BLaER1 (cell line): ENCODE data around the gene TMEM87B.
A peak's percentile ranks its signal among the peaks of the same experiment; 100 is the strongest.

ENCODE experiments used
- H3K27ac ChIP-seq: shearing (Covaris generic); formaldehyde crosslinking; 2 replicates; pipeline ENCODE4 v1.8.1; 2022
- H3K27me3 ChIP-seq: shearing (Covaris generic); formaldehyde crosslinking; 2 replicates; pipeline ENCODE4 v1.8.1; 2022
- H3K36me3 ChIP-seq: shearing (Covaris generic); formaldehyde crosslinking; 2 replicates; pipeline ENCODE4 v1.8.1; 2022
- H3K4me1 ChIP-seq: shearing (Covaris generic); formaldehyde crosslinking; 2 replicates; pipeline ENCODE4 v1.8.1; 2022
- H3K4me2 ChIP-seq: shearing (Covaris generic); formaldehyde crosslinking; 2 replicates; pipeline ENCODE4 v1.8.1; 2022
- H3K4me3 ChIP-seq: shearing (Covaris generic); formaldehyde crosslinking; 2 replicates; pipeline ENCODE4 v1.8.1; 2022
- H3K9ac ChIP-seq: shearing (Covaris generic); formaldehyde crosslinking; 2 replicates; pipeline ENCODE4 v1.8.1; 2022
- H3K9me3 ChIP-seq: shearing (Covaris generic); formaldehyde crosslinking; 2 replicates; pipeline ENCODE4 v1.8.1; 2022
- H4K20me1 ChIP-seq: shearing (Covaris generic); formaldehyde crosslinking; 2 replicates; pipeline ENCODE4 v1.8.1; 2022
- Cebpa-rat ChIP-seq: shearing (Covaris generic); IDR thresholded peaks from 2 replicates; pipeline ENCODE4 v1.8.1; 2022

TMEM87B gene, protein sequence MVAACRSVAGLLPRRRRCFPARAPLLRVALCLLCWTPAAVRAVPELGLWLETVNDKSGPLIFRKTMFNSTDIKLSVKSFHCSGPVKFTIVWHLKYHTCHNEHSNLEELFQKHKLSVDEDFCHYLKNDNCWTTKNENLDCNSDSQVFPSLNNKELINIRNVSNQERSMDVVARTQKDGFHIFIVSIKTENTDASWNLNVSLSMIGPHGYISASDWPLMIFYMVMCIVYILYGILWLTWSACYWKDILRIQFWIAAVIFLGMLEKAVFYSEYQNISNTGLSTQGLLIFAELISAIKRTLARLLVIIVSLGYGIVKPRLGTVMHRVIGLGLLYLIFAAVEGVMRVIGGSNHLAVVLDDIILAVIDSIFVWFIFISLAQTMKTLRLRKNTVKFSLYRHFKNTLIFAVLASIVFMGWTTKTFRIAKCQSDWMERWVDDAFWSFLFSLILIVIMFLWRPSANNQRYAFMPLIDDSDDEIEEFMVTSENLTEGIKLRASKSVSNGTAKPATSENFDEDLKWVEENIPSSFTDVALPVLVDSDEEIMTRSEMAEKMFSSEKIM

DNA sequence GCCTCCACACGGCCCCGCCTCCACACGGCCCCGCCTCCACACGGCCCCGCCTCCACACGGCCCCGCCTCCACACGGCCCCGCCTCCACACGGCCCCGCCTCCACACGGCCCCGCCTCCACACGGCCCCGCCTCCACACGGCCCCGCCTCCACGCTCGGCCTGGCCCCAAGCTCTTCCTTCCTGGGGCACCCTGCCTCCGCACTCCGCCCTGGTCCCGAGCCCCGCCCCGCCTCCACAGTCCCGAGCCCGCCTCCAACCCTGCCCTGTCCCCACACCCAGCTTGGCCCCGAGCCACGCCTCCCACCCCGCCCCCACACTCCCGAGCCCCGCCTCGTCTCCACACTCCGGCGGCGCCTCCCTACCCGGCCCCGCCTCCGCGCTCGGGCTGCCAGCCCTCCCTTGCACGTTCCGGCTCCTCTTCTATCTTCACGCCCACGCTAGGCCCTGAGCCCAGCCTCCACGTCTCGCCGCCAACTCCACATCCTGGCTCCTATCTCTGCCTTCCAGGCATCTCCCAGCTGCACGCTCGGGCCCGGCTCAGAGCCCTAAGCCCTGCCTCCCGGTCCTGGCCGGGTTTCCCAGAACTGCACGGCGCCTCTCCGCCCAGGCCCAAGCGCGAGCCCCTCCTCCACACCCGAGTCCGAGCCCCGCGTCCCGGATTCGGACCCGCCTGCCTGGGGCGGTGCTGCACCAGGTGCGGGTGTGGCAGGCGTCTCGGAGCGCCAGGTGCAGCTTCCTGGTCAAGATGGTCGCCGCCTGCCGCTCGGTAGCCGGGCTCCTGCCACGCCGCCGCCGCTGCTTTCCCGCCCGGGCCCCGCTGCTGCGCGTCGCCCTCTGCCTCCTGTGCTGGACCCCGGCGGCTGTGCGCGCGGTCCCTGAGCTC lies at the start of gene TMEM87B:
Gene TMEM87B (plus strand): TSS at position 423 of the 883 bp plus-strand sequence. CDS start 323 bp downstream, at position 746.
- Histone ChIP-seq H3K4me1 (peaks cover 28% of the 10 kb centered on the region), H3K9me3 (no peaks in the 10 kb centered on the region), H3K36me3 (peaks cover 11% of the 10 kb centered on the region), H3K4me3 (peak within 1 kb of the TSS; percentile 82), H3K9ac (peak within 1 kb of the TSS; percentile 85), H4K20me1 (peaks cover 7% of the 10 kb centered on the region; the same call in 1 of the 2 replicates), H3K27me3 (no peaks in the 10 kb centered on the region), H3K4me2 (peak within 1 kb of the TSS; percentile 91), H3K27ac (peak within 1 kb of the TSS; percentile 86)
- no peak for TF ChIP-seq Cebpa-rat

DNA sequence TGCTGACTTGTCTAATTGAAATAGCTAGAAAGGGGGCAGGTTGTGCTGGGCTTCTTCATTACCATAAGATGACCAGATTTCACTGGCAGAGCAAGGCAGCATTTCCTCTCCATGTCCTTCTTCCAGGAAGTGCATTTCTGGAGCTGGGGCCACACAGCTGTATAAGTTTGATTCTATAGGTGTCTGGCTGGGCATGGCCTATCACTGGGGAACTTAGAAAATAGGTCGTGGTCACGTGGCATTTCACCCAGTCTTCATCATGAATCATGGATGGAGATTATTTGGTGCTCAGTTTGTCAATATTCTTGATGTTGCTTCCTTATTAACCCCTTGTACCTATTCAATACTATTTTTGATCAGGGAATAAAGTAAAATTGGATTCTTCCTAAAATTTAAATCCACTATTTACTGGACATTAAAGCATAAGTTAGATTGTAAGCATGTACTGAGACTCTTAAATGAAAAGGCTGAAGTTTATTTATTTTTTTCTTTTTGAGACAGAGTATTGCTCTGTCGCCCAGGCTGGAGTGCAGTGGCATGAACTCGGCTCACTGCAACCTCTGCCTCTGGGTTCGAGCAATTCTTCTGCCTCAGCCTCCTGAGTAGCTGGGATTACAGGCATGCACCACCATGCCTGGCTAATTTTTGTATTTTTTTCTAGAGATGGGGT lies 49.5 kb upstream of the TMEM87B start:
- no peak overlapping the region for H3K9ac ChIP-seq
- no peaks in the 10 kb centered on the region for H3K27me3 ChIP-seq
- no peaks in the 10 kb centered on the region for H3K9me3 ChIP-seq
- H3K36me3 ChIP-seq, result no peaks in the 10 kb centered on the region
- H3K4me3 ChIP-seq, result no peak overlapping the region
- H3K27ac ChIP-seq, result no peak overlapping the region
- H4K20me1 ChIP-seq, result no peaks in the 10 kb centered on the region
- peaks cover 19% of the 10 kb centered on the region for H3K4me1 ChIP-seq
- no peak for TF ChIP-seq Cebpa-rat
- H3K4me2 ChIP-seq, result 0 out of 2 replicates have a peak overlapping the region, but pooled peaks have one; percentile 11

DNA sequence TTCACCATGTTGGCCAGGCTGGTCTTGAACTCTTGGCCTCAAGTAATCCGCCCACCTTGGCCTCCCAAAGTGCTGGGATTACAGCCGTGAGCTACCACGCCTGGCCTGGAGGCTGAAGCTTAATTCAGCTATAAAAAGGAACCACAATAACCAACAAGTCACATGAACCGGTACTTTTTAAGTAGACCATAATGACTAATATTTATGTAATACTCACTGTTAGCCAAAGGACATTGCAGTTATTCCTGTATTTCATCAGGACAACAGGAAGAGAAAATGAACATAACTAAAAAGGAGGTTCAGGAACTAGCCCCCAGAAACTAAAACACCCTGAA lies 49.0 kb upstream of the TMEM87B start:
- H3K27ac ChIP-seq, result no peak overlapping the region
- H4K20me1 ChIP-seq, result no peaks in the 10 kb centered on the region
- no peaks in the 10 kb centered on the region for H3K9me3 ChIP-seq
- no peak for TF ChIP-seq Cebpa-rat
- no peak overlapping the region for H3K4me2 ChIP-seq
- H3K27me3 ChIP-seq, result no peaks in the 10 kb centered on the region
- H3K4me1 ChIP-seq, result peaks cover 19% of the 10 kb centered on the region
- H3K9ac ChIP-seq, result no peak overlapping the region
- H3K36me3 ChIP-seq, result no peaks in the 10 kb centered on the region
- H3K4me3 ChIP-seq, result no peak overlapping the region

DNA sequence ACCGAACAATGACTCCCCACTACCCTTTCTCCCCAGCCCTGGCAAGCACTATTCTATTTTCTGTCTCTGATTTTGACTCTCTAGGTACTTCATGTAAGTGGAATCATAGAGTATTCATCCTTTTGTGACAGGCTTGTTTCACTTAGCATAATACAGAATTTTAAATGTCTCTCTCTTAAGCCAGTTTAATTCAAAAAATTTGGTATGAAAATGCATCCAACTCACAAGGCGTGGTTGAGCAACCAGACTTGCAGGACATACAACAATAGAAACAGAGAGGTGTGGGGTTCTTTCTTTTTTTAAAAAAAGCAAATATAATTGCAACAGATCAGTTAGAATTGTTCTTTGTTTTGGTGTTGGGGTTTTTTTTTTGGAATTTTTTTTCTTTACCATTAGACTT lies 47.6 kb upstream of the TMEM87B start:
- TF ChIP-seq Cebpa-rat, result no peak
- no peaks in the 10 kb centered on the region for H3K36me3 ChIP-seq
- H3K27me3 ChIP-seq, result no peaks in the 10 kb centered on the region
- no peaks in the 10 kb centered on the region for H3K9me3 ChIP-seq
- no peak overlapping the region for H3K9ac ChIP-seq
- no peak overlapping the region for H3K27ac ChIP-seq
- H3K4me3 ChIP-seq, result no peak overlapping the region
- no peak overlapping the region for H3K4me2 ChIP-seq
- peaks cover 19% of the 10 kb centered on the region for H3K4me1 ChIP-seq
- H4K20me1 ChIP-seq, result no peaks in the 10 kb centered on the region

DNA sequence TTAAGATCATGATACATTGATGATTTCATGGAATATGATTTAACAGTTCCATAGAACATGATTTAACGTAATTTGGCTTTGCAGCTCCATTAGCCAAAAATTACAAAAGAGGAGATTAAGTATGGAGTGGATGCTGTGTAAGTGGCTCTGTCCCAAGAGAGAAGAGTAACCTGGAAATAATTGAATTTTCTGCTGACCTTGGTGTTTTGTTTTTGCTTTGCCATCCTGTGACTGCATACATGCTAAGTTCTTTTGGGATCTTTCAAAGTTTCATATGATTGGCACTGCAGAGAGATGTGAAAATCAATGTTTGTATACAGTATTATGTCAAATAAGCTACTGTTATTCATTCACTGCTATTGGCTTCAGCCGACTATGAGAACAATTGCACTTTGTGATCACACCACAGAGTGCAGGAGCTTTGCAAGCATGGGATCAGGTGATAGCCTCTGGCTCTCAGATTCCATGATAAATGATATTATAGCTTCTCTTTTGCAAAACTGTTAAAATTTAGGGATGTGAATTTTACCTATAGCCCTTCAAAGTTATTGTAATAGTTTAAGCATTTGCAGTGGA lies 46.1 kb upstream of the TMEM87B start:
- H3K4me3 ChIP-seq, result no peak overlapping the region
- H3K9me3 ChIP-seq, result no peaks in the 10 kb centered on the region
- H3K27ac ChIP-seq, result no peak overlapping the region
- H3K4me1 ChIP-seq, result peaks cover 15% of the 10 kb centered on the region
- no peak overlapping the region for H3K4me2 ChIP-seq
- no peak for TF ChIP-seq Cebpa-rat
- H3K27me3 ChIP-seq, result no peaks in the 10 kb centered on the region
- no peak overlapping the region for H3K9ac ChIP-seq
- no peaks in the 10 kb centered on the region for H3K36me3 ChIP-seq
- no peaks in the 10 kb centered on the region for H4K20me1 ChIP-seq

DNA sequence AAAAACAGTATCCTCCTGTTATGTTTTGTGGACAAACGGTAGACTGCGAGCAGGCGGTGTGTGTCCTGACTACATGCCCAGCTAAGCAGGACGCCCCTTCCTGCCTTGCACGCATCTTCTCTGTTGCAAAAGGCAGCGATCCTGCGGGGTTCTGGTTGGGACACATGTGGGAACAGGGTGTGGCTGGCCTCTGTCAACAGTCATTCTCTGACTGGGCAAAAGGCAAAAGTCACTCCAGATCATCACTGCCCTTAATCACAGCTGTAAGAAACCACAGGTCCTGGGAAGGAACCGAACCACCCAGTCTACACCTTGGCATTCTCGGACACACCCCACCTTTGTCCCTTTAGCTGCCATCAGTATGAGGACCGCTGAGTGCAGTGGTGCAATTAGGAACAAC lies 44.3 kb upstream of the TMEM87B start:
- H3K9ac ChIP-seq, result no peak overlapping the region
- no peaks in the 10 kb centered on the region for H3K9me3 ChIP-seq
- H3K36me3 ChIP-seq, result no peaks in the 10 kb centered on the region
- H3K4me3 ChIP-seq, result no peak overlapping the region
- no peaks in the 10 kb centered on the region for H4K20me1 ChIP-seq
- H3K27ac ChIP-seq, result no peak overlapping the region
- no peak overlapping the region for H3K4me2 ChIP-seq
- H3K27me3 ChIP-seq, result no peaks in the 10 kb centered on the region
- H3K4me1 ChIP-seq, result no peaks in the 10 kb centered on the region
- no peak for TF ChIP-seq Cebpa-rat

DNA sequence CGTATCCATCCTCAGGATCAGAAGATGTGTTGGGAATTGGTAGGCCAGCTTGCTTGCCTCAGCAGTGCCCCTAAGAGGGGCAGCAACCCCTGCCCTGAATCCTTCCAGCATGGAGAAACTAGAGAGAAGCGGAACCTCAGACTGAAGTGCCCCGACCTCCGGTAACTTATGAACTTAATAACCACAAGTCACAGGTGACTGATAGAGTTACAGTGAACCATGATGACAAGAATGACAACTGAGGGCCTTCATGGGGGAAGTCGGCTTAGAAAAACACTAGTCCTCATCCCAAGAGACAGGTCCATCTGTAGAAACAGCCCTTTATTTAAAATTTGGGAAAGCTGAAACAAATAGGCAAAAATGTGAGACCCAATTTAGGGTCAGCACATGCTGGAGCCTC lies 42.5 kb upstream of the TMEM87B start:
- no peak overlapping the region for H3K4me2 ChIP-seq
- H3K9me3 ChIP-seq, result no peaks in the 10 kb centered on the region
- H3K27ac ChIP-seq, result no peak overlapping the region
- TF ChIP-seq Cebpa-rat, result no peak
- no peaks in the 10 kb centered on the region for H3K36me3 ChIP-seq
- no peaks in the 10 kb centered on the region for H3K4me1 ChIP-seq
- H3K9ac ChIP-seq, result no peak overlapping the region
- H3K4me3 ChIP-seq, result no peak overlapping the region
- H3K27me3 ChIP-seq, result no peaks in the 10 kb centered on the region
- H4K20me1 ChIP-seq, result no peaks in the 10 kb centered on the region

DNA sequence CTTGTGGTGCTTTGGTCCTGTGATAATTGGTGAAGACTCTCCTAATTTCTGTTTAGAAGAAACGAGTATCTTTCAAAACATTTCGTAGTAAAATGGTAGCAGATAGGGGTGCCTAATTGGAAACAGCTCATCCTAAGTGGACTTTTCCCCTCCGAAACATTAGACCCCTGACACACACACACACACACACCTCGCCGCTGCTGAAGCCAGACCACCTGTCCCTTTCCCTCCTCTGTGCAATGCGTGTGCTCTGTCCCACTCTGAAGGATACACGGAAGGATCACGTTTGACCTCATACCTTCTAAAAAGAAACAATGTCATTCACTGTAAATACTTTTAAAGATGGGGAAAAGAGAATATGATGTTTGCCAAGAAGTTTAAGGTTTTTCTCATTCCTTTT lies 36.2 kb upstream of the TMEM87B start:
- no peak overlapping the region for H3K4me3 ChIP-seq
- H3K4me1 ChIP-seq, result no peaks in the 10 kb centered on the region
- no peak for TF ChIP-seq Cebpa-rat
- no peak overlapping the region for H3K27ac ChIP-seq
- H3K9ac ChIP-seq, result no peak overlapping the region
- H3K4me2 ChIP-seq, result no peak overlapping the region
- H3K27me3 ChIP-seq, result no peaks in the 10 kb centered on the region
- no peaks in the 10 kb centered on the region for H4K20me1 ChIP-seq
- no peaks in the 10 kb centered on the region for H3K36me3 ChIP-seq
- H3K9me3 ChIP-seq, result no peaks in the 10 kb centered on the region

DNA sequence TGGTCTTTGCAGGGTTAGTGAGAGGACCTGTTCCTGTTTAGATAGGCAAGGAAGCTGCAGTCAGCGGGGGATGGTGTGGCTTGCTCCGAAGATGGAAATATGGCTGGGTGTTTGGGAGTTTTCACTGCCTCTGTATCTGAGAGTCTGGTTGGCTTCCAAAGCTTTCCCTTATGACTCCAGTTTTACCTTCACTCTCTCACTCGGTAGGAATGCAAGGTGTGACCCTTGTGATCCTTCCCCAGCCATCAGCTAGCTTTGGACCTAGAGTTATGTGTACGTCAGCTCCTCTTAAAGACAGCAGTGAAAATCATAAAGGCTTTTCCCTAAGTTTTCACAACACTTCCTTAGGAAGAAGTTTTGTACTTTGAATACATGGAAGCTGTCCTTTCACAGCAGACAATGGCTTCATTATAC lies 35.5 kb upstream of the TMEM87B start:
- Histone ChIP-seq H3K9ac (no peak overlapping the region), H3K9me3 (no peaks in the 10 kb centered on the region), H4K20me1 (no peaks in the 10 kb centered on the region), H3K4me1 (no peaks in the 10 kb centered on the region), H3K36me3 (no peaks in the 10 kb centered on the region), H3K27me3 (no peaks in the 10 kb centered on the region), H3K4me3 (no peak overlapping the region), H3K4me2 (no peak overlapping the region), H3K27ac (no peak overlapping the region)
- no peak for TF ChIP-seq Cebpa-rat
